SK-N-SH treated with all-trans-retinoic acid at 6 μM for 48 hours (cell line): Measurements from ENCODE around the gene SLCO1C1.

Experiments
- ATAC-seq: fragments of 200-7000 bp; cut with Tn5 transposase; 3 replicates; pipeline ENCODE4 v1.9.1; 2020; ENCODE audit warnings: mild to moderate bottlenecking, moderate library complexity
- ARNTL ChIP-seq: fragments of 450-650 bp; formaldehyde crosslinking; IDR thresholded peaks from 2 replicates; pipeline ENCODE4 v1.5.0; 2020; ENCODE audit warnings: low read depth, mild to moderate bottlenecking, moderate library complexity, borderline replicate concordance
- CSDC2 ChIP-seq: fragments of 250-450 bp; sonication (Bioruptor Pico); IDR thresholded peaks from 2 replicates; pipeline ENCODE4 v1.5.0; 2020; ENCODE audit warnings: mild to moderate bottlenecking, moderate library complexity
- ISL1 ChIP-seq: fragments of 250-450 bp; sonication (Bioruptor Pico); IDR thresholded peaks from 2 replicates; pipeline ENCODE4 v2.1.2; 2022; ENCODE audit warnings: mild to moderate bottlenecking, moderate library complexity
- TOX ChIP-seq: fragments of 250-450 bp; sonication (Bioruptor Pico); IDR thresholded peaks from 2 replicates; pipeline ENCODE4 v1.8.0; 2021; ENCODE audit warnings: mild to moderate bottlenecking, moderate library complexity, borderline replicate concordance
- ZC3H10 ChIP-seq: fragments of 250-450 bp; sonication (Bioruptor Pico); IDR thresholded peaks from 2 replicates; pipeline ENCODE4 v1.5.1; 2021; ENCODE audit warnings: mild to moderate bottlenecking, moderate library complexity
- ZFP30 ChIP-seq: fragments of 450-650 bp; formaldehyde crosslinking; IDR thresholded peaks from 2 replicates; pipeline ENCODE4 v1.5.0; 2022; ENCODE audit warnings: mild to moderate bottlenecking, moderate library complexity
- TF ChIP-seq, protein P1 (sequence below): fragments of 250-450 bp; sonication (Bioruptor Pico); IDR thresholded peaks from 2 replicates; pipeline ENCODE4 v1.8.0; 2020; ENCODE audit warnings: mild to moderate bottlenecking, moderate library complexity, borderline replicate concordance

Gene SLCO1C1

DNA sequence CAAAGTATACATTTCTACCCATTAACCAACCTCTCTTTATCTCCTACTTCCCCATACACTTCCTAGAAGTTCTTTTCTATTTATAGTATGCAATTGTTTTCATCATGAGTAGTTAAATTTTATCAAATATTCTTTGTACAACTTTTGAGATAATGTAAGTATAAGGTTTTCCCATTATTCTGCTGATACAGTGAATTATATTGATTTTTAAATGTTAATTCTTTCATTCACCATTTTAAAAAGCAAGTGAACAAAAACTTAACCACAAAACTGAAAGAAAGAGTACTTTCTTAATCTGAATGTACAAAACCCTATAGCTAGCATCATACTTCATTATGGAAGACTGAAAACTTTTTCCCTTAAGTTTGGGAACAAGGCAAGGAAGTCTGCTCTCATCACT is 105.9 kb downstream of the SLCO1C1 start:
- no peak for TF ChIP-seq ISL1 (CRISPR knock-in tag)
- TF ChIP-seq ZC3H10 (CRISPR knock-in tag) = no peak
- TF ChIP-seq ZFP30 (CRISPR knock-in tag) = no peak
- TF ChIP-seq TOX (CRISPR knock-in tag) = no peak
- TF ChIP-seq CSDC2 (CRISPR knock-in tag) = no peak
- no peak for TF ChIP-seq ARNTL
- TF ChIP-seq, protein P1, sequence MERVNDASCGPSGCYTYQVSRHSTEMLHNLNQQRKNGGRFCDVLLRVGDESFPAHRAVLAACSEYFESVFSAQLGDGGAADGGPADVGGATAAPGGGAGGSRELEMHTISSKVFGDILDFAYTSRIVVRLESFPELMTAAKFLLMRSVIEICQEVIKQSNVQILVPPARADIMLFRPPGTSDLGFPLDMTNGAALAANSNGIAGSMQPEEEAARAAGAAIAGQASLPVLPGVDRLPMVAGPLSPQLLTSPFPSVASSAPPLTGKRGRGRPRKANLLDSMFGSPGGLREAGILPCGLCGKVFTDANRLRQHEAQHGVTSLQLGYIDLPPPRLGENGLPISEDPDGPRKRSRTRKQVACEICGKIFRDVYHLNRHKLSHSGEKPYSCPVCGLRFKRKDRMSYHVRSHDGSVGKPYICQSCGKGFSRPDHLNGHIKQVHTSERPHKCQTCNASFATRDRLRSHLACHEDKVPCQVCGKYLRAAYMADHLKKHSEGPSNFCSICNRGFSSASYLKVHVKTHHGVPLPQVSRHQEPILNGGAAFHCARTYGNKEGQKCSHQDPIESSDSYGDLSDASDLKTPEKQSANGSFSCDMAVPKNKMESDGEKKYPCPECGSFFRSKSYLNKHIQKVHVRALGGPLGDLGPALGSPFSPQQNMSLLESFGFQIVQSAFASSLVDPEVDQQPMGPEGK (CRISPR knock-in tag) = no peak
- ATAC-seq = no peak
